CD4-positive, alpha-beta T cell treated with Interferon alpha-2 for 1 hour (primary cell): ENCODE data around the gene PCDH9.

Source experiments
- DNase-seq, 2 donors: peaks; one replicate each; pipeline ENCODE4 v3.0.0-alpha.2; 2020 to 2022

The PCDH9 gene

GRCh38 chr13:66700117-66700601 is 530.0 kb downstream of the PCDH9 start:
- no peak for DNase-seq

GRCh38 chr13:66693656-66694055 is 536.5 kb downstream of the PCDH9 start:
- DNase-seq: no peak

- DNase-seq: no peak
Observed at GRCh38 chr13:66691149-66691548, 539.0 kb downstream of the PCDH9 start.

- DNase-seq: no peak
Observed at GRCh38 chr13:66689628-66690027, 540.5 kb downstream of the PCDH9 start.

- DNase-seq: no peak
Observed at GRCh38 chr13:66689037-66689619, 541.0 kb downstream of the PCDH9 start.

GRCh38 chr13:66681403-66681802 is 548.7 kb downstream of the PCDH9 start:
- no peak for DNase-seq

GRCh38 chr13:66680031-66680430 is 550.1 kb downstream of the PCDH9 start:
- no peak for DNase-seq

GRCh38 chr13:66675620-66676019 is 554.5 kb downstream of the PCDH9 start:
- DNase-seq: no peak

- DNase-seq: no peak
Observed at GRCh38 chr13:66673401-66673800, 556.7 kb downstream of the PCDH9 start.

GRCh38 chr13:66665991-66666390 is 564.1 kb downstream of the PCDH9 start:
- no peak for DNase-seq

- DNase-seq: no peak
Observed at GRCh38 chr13:66663711-66664110, 566.4 kb downstream of the PCDH9 start.

- DNase-seq: no peak
Observed at GRCh38 chr13:66663206-66663605, 566.9 kb downstream of the PCDH9 start.

GRCh38 chr13:66661336-66661735 is 568.8 kb downstream of the PCDH9 start:
- no peak for DNase-seq

- DNase-seq: no peak
Observed at GRCh38 chr13:66660468-66660813, 569.7 kb downstream of the PCDH9 start.

- no peak for DNase-seq
Observed at GRCh38 chr13:66659701-66660467, 570.3 kb downstream of the PCDH9 start.

- no peak for DNase-seq
Observed at GRCh38 chr13:66659286-66659685, 570.9 kb downstream of the PCDH9 start.

- no peak for DNase-seq
Observed at GRCh38 chr13:66657165-66657881, 572.8 kb downstream of the PCDH9 start.

GRCh38 chr13:66655847-66656454 is 574.2 kb downstream of the PCDH9 start:
- DNase-seq: no peak

GRCh38 chr13:66644855-66645460 is 585.2 kb downstream of the PCDH9 start:
- no peak for DNase-seq

- DNase-seq: no peak
Observed at GRCh38 chr13:66640231-66640630, 589.9 kb downstream of the PCDH9 start.

GRCh38 chr13:66639044-66639443 is 591.1 kb downstream of the PCDH9 start:
- DNase-seq: no peak

GRCh38 chr13:66635526-66635925 is 594.6 kb downstream of the PCDH9 start:
- no peak for DNase-seq

GRCh38 chr13:66634384-66634783 is 595.8 kb downstream of the PCDH9 start:
- DNase-seq: no peak
